Fibroblast of skin of scalp (primary cell): Measurements from ENCODE around the gene SLC25A34.

Experiments
- DNase-seq: peaks from one replicate; pipeline ENCODE4 v3.0.0-alpha.2; 2013

SLC25A34 gene

DNA sequence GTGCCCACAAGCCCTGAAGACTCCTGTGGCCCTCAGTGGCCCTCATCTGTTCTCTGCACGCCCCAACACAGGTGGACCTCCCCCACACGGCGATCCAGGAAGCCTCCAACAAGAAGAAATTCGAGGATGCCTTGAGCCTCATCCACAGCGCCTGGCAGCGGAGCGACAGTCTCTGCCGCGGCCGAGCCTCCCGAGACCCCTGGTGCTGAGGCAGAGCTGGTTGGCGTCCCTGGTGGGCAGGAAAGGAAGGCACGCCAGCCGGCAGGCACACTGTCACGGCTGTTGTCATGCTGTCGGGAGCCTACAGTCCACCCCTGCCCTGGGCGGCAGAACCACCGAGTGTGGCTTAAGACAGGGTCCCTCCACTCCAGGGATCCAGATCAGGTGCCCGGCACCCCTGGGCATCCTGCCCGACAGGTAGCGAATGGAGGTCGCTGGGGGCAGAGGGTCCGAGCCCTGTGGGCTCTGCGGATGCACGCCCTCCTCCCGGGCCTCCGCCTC, 2.3 kb upstream of the SLC25A34 start:
- no peak for DNase-seq

DNA sequence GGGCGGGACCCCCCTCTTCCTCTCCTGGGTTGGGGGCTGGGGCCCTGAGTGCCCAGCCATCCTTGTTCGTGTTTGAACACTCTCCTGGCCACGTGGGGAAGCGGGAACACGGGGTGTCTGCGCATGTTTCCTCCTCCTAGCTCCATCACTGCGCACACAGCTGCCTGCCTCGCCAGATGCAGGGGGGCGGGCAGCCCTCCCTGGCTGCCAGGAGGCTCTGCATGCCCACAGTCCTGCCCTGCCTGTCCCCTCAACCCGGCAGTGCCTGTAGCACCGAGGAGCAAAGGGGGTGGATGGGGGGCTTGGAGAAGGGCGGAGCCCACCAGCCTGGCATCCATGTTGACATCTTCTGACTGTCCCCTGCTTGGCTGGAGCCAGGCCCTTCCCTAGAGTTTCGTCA, 1.8 kb upstream of the SLC25A34 start:
- no peak for DNase-seq

DNA sequence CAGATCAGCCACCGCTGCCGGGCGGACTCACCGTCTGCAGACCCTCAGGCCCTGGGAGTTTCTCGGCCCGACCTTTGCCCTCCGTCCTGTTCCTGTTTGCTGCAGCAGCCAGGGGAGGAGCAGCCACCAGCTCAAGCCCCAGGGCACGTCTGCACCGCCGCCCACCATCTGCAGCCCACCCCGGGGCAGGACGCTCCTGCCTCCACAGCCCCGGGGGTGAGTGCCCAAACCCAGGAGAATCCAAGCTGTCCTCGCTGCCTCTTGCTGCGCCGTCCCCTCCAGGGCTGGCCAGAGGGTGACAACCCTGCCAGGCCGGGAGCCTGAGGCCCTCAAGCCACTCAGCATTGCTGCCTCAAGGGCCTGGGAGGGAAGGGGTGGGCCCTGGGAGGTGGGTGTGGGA, 1.2 kb upstream of the SLC25A34 start:
- DNase-seq: no peak

- DNase-seq: no peak
Measured at GRCh38 chr1:15735304-15736037, 587 bp upstream of the SLC25A34 start.

- no peak for DNase-seq
Measured at GRCh38 chr1:15736892-15737261, 819 bp downstream of the SLC25A34 start.

GRCh38 chr1:15737324-15738319, 1.6 kb downstream of the SLC25A34 start:
- DNase-seq: no peak

DNA sequence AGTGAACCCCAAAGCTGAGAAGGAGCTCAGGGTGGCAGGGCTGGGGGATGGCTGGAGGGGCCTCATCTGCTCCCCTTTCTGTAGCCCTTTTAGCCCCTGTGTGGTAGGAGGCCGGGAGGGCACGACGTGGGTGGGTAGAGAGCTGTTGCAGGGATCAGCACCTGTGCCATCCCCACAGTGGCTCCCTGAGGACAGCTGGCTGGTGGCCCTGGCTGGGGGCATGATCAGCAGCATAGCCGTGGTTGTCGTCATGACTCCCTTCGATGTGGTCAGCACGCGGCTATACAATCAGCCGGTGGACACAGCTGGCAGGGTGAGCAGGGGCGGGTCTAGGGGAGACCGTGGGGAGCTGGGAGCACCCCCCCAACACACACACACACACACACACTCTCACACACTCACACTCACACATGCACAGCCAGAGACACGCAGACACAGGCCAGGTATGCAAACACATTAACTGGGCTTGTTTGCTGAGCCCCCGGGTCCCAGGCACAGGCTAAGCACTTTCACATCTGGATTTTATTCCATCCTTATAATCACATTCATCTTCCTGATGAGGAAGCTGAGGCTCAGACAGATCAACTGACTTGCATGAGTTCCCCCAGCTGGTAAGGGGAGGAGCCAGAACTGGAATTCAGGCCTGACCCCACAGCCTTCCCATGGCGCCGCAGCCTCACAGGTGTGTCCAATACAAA, 2.5 kb downstream of the SLC25A34 start:
- DNase-seq: no peak

DNA sequence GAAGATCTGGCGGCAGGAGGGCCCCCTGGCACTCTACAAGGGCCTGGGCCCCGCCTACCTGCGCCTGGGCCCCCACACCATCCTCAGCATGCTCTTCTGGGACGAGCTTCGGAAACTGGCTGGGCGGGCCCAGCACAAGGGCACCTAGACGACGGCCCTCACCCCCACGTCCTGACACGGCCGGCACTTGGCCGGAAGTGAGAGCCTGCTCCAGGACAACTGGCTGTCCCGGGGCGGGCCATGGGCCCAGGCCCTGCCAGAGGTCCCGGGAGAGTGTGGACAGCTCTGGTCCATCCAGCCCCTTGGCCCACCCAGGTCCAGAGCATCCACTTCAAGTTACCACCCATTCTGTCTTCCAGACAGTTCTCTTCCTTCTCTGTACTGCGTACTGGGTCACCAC, 3.2 kb downstream of the SLC25A34 start:
- DNase-seq: no peak

GRCh38 chr1:15739745-15740144, 3.7 kb downstream of the SLC25A34 start:
- no peak for DNase-seq

- peak; percentile 51 for DNase-seq
Measured at GRCh38 chr1:15740924-15741850, 5.1 kb downstream of the SLC25A34 start.

DNA sequence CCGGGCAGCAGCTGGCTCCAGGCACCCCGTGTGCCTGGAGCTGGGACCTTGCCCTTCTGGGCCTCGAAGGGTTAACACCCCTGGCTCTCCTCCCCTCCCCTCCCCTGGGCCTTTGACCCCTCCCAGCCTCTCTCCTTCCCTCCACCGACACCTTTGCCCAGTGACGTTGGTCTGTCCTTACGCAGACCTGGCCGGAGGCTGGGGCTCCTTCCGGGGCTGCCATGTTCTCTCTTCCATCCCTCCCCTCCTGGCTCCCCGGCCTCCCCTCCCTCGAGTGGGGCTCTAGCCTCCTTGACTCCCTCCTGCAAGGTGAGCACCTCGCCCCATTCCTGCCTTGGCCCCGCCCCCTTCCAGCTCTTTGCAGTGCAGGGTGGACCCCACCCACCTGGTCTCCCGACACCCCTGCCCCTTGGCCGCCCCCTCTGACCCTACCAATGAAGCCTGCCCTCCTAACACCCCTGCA, 6.3 kb downstream of the SLC25A34 start, which contains the start of gene TMEM82:
TSS of gene TMEM82 (plus strand) at position 161 of the 463 bp plus-strand sequence. CDS start at position 222, 61 bp downstream.
- no peak for DNase-seq

- no peak for DNase-seq
Measured at GRCh38 chr1:15744122-15744679, 8.1 kb downstream of the SLC25A34 start.

GRCh38 chr1:15747378-15747777, 11.3 kb downstream of the SLC25A34 start:
- DNase-seq: no peak

DNA sequence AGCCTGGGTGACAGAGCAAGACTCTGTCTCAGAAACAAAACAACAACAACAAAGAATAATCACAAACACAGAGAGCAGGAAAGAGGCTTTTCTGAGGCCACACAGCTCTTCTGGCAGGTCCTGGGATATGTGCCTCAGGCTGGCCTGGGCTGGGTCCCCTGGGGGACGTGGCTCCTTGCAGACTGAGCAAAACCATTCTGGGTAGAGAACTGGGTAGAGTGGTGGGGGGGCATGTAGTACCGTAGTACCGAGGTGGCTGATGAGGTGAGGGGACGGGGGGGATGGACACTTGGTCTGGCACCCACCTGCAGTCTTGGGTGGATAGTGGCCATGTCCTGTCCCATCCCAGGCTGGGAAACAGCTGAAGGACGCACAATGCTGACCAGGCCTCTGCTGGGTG, 12.2 kb downstream of the SLC25A34 start:
- no peak for DNase-seq

GRCh38 chr1:15748690-15749398, 12.8 kb downstream of the SLC25A34 start:
- DNase-seq: no peak

- peak; percentile 51 for DNase-seq
Measured at GRCh38 chr1:15749399-15750291, 13.6 kb downstream of the SLC25A34 start.

- DNase-seq: no peak
Measured at GRCh38 chr1:15750924-15751323, 14.9 kb downstream of the SLC25A34 start.

DNA sequence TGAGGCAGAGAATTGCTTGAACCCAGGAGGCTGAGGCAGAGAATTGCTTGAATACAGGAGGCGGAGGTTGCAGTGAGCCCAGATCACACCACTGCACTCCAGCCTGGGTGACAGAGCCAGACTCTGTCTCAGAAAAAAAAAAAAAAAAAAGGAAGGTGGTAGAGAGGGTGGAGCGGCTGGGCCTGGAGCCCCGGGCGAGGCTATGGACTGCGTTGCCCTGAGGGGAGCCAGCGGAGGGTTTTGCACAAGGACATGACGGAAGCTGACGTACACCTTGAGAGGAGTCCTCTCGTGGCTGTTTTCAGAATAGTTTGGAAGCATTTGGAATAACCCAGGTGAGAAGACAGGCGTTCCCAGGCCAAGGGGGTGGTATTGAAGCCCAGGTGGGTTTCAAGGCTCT, 15.7 kb downstream of the SLC25A34 start:
- no peak for DNase-seq

DNA sequence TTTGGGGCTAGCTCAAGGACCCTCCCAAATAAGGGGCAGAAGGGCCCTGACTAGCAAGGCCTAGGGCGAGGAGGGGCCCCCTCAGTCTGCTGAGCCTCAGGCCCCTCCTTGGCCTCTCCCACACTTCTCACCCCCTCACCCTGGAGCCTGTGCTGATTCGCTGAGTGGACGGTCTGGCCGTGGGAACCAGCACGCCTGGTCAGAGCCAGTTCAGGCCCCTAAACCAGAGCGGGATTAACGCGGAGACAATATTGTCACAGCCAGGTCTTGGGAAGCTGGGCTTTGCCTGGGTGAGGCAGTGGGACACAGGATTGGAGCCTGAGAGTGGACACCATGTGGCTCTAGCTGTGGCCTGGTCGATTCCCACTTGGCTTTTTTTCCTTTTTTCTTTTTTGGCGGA, 17.7 kb downstream of the SLC25A34 start:
- no peak for DNase-seq
